Measurements from ENCODE around the gene CLDN7. TPM values are rescaled to one million over a fixed set of nuclear protein-coding genes. Genes with fewer than 3 reads are reported as not detected.

CLDN7 gene
- total RNA-seq, 3 donors from 2014 or later (not counting 1 experiment from before 2014, with no cell fraction given): 0.99 to 1.8 (median 1.7) TPM

DNA sequence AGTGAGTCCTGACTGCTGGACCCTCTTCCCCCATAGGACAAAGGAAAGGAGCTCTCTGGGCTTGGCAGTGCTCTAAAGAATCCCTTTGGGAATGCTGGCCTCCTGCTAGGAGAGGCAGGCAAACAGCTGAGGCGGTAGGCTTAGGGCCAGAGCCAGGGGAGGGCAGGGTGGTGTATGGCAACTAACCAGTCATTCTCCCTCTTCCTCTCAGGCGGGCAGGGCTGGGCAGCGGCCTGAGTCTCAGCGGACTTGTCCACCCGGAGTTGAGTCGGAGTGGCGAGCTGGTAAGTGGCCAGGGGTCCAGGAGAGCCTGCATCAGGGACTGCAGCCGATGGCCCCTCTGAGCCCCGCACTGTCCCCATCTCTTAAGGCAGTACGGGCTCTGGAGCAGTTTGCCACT, 38.2 kb downstream of the CLDN7 start:
- Mint-ChIP-seq H3K36me3 (no peaks in the 10 kb centered on the region), H3K27me3 (ENCODE audit: low read depth in 2 of 2) (no peaks in the 10 kb centered on the region), H3K4me1 (peaks cover 19 to 23% of the 10 kb centered on the region in 2 donors), H3K4me3 (no peak overlapping the region), H3K27ac (peak overlapping the region in 1 of 2 donors; percentile 8), H3K9me3 (no peaks in the 10 kb centered on the region)
- TF ChIP-seq, protein P1, sequence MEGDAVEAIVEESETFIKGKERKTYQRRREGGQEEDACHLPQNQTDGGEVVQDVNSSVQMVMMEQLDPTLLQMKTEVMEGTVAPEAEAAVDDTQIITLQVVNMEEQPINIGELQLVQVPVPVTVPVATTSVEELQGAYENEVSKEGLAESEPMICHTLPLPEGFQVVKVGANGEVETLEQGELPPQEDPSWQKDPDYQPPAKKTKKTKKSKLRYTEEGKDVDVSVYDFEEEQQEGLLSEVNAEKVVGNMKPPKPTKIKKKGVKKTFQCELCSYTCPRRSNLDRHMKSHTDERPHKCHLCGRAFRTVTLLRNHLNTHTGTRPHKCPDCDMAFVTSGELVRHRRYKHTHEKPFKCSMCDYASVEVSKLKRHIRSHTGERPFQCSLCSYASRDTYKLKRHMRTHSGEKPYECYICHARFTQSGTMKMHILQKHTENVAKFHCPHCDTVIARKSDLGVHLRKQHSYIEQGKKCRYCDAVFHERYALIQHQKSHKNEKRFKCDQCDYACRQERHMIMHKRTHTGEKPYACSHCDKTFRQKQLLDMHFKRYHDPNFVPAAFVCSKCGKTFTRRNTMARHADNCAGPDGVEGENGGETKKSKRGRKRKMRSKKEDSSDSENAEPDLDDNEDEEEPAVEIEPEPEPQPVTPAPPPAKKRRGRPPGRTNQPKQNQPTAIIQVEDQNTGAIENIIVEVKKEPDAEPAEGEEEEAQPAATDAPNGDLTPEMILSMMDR (IDR thresholded peaks at IDR 0.05): no peak
- DNase-seq (no peak), ATAC-seq (no peak)
- H3K9me3 ChIP-seq (ENCODE audit: control insufficient read depth, insufficient read depth, low read length): no peaks in the 10 kb centered on the region
- whole genome bisulfite sequencing (ENCODE audit: insufficient coverage): 97% methylated on average over 10 of the region's 10 CpGs
- H3K27me3 ChIP-seq (ENCODE audit: control insufficient read depth, insufficient read depth, low read length): no peaks in the 10 kb centered on the region
- H3K36me3 ChIP-seq (ENCODE audit: control insufficient read depth, insufficient read depth, low read length): peaks cover 64% of the 10 kb centered on the region
- peaks cover 19% of the 10 kb centered on the region for H3K4me1 ChIP-seq (ENCODE audit: control insufficient read depth, insufficient read depth, low read length)
- no peak overlapping the region for H3K4me3 ChIP-seq (ENCODE audit: low read length)
- intact Hi-C loops (cut with micrococcal nuclease): no loop called here
- no peak overlapping the region for H3K27ac ChIP-seq (ENCODE audit: low read length)

DNA sequence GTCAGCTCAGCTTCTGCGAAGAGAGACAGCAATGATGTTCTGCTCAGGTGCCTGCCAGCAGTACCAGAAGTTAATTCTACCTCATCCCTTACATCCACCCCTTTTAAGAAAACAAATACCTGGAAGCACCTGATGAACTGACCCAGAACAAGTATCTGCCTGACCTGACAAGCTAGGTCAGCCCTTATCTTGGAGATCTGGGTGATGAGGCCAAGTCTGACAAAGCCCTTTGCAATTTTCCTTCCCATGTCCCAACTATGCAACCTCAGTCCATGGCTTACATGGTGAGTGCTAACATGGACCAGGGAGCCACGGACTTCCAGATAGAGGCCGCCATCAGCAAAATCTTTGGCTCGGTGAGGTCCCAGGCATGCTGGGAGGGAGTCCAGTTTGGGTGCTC, 38.9 kb downstream of the CLDN7 start:
- Mint-ChIP-seq H3K36me3 (no peaks in the 10 kb centered on the region), H3K4me3 (no peak overlapping the region), H3K4me1 (peaks cover 19 to 29% of the 10 kb centered on the region in 2 donors), H3K9me3 (no peaks in the 10 kb centered on the region), H3K27me3 (ENCODE audit: low read depth in 2 of 2) (no peaks in the 10 kb centered on the region), H3K27ac (peak overlapping the region in 1 of 2 donors; percentile 8)
- Histone ChIP-seq H3K4me1 (ENCODE audit: control insufficient read depth, insufficient read depth, low read length) (peaks cover 24% of the 10 kb centered on the region), H3K36me3 (ENCODE audit: control insufficient read depth, insufficient read depth, low read length) (peaks cover 57% of the 10 kb centered on the region), H3K9me3 (ENCODE audit: control insufficient read depth, insufficient read depth, low read length) (no peaks in the 10 kb centered on the region), H3K27me3 (ENCODE audit: control insufficient read depth, insufficient read depth, low read length) (no peaks in the 10 kb centered on the region), H3K4me3 (ENCODE audit: low read length) (no peak overlapping the region), H3K27ac (ENCODE audit: low read length) (no peak overlapping the region)
- intact Hi-C loops (cut with micrococcal nuclease): no loop called here
- DNase-seq (no peak), ATAC-seq (no peak)
- TF ChIP-seq, protein P1 (IDR thresholded peaks at IDR 0.05): no peak
- 95% methylated on average over 4 of the region's 4 CpGs for WGBS (ENCODE audit: insufficient coverage)

DNA sequence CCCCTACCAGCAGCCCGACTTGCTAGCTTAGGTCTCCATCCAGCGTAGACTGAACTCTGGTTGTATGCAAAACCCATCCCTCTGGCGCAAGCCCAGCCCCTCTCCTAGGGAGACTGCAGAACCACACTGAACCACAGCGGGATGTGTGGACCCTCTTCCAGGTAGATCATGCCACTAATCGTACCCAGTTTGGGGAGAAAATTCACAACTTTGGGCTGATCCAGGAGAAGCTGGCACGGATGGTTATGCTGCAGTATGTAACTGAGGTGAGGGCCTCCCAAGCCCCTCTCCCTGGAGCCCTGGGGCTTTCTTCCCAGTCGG, 39.3 kb downstream of the CLDN7 start:
- Mint-ChIP-seq H3K27me3 (ENCODE audit: low read depth in 2 of 2) (no peaks in the 10 kb centered on the region), H3K27ac (no peak overlapping the region), H3K9me3 (no peaks in the 10 kb centered on the region), H3K4me1 (peaks cover 19 to 32% of the 10 kb centered on the region in 2 donors), H3K4me3 (no peak overlapping the region), H3K36me3 (no peaks in the 10 kb centered on the region)
- H3K4me3 ChIP-seq (ENCODE audit: low read length): no peak overlapping the region
- H3K27me3 ChIP-seq (ENCODE audit: control insufficient read depth, insufficient read depth, low read length): no peaks in the 10 kb centered on the region
- DNase-seq: no peak
- TF ChIP-seq, protein P1 (IDR thresholded peaks at IDR 0.05): no peak
- no peak overlapping the region for H3K27ac ChIP-seq (ENCODE audit: low read length)
- H3K9me3 ChIP-seq (ENCODE audit: control insufficient read depth, insufficient read depth, low read length): no peaks in the 10 kb centered on the region
- H3K36me3 ChIP-seq (ENCODE audit: control insufficient read depth, insufficient read depth, low read length): peaks cover 53% of the 10 kb centered on the region
- peaks cover 28% of the 10 kb centered on the region for H3K4me1 ChIP-seq (ENCODE audit: control insufficient read depth, insufficient read depth, low read length)
- 92% methylated on average over 7 of the region's 7 CpGs for WGBS (ENCODE audit: insufficient coverage)
- intact Hi-C loops (cut with micrococcal nuclease): no loop called here
- no peak for ATAC-seq

Data from natural killer cell (primary cell).